Epidermal melanocyte (primary cell): ENCODE results near the gene RPS4Y1.

Experiments used
- DNase-seq: peaks from one replicate; pipeline ENCODE4 v3.0.0; 2011; ENCODE audit warnings: low spot score; ENCODE audit not compliant: insufficient read length

RPS4Y1 gene

DNA sequence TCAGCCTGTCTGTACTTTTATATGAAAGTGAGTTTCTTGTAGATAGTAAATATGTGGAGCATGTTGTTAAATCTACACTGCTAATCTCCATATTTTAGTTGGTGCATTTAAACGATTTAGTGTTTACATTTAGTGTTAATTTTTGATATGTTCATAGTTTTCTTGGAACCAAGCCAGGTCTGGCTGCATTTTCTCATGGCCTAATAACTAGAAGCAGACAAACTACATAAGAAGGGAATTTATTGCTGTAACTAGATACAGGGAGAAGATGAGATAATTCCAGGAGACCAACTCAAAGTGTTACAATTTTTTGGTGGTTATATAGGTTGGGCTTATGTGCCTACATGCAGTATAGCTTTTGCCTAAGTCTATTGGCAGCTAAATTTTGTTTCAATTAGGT is 32.8 kb downstream of the RPS4Y1 start:
- DNase-seq: no peak

DNA sequence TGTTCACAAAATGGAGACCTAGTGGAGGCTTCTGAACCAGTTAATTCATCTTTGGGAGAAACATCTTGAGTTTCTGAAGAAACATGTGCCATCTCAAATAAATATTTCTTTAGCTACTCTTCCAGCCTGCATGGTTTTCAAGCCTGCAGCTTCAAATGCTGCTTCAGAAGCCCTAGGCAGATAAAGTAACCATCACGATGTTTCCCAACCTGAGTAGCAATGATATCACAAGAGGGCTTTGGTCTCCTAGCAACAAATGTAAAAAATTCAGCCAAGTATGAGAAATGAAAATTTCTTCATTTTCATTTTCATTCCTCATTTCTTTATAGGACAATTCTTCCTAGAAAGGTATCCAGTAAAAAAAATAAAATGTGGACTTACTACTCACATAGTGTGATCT is 42.2 kb downstream of the RPS4Y1 start:
- DNase-seq: no peak

DNA sequence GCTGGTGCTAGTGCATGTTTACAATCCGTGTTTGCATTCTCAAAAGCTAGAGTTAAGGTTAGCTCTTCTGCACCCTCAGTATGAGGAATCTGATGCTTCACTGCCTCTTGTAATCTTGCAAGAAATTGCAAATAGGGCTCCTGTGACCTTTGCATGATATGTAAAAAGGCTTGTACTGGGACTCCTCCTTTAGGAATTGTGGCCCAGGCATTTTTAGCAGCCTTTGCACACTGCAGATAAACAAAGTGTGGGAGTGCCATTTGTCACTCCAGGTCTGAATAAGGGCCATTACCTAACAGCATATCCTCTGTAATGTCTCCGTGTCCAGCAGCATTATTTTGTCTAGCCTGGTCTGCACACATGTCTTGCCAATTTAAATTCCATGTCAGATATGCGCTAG is 44.5 kb downstream of the RPS4Y1 start:
- DNase-seq: no peak

DNA sequence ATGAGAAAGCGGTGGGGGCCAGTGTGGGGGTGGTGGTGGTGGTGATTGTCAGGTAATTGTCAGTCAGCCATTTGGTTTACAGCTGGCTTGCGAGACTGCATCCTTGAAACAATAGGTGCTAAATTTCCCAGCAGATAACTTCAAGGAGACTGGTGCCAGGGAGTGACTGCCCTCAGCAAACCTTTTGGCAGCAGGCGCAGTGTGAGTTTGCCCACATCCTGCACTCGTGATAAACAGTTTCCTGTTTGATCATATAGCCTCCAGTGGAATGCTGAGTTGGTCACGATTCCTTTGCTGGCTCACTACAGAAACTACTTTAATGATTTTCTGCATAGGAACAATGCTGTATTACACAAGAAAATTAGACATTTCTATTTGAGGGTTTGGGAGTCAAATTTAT is 46.0 kb downstream of the RPS4Y1 start:
- DNase-seq: no peak

DNA sequence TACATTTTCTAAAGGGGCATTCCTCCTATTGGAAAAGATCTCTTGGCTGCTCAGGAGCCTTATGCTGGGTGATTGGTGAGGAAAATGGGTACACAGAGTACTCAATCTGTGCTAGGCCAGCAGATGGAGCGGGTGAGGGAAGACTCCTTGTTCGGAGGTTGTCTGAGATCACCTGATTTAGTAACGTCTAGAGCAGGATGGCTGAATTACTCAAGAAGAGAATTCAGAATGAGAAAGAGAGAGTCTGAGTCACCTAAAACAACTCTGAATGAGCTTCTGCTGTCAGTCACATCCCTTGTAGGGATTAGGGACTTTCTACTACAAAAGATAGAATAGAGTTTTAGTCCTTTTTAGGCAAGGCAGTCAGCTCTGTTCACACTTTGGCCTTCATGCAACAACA is 46.6 kb downstream of the RPS4Y1 start:
- DNase-seq: no peak

DNA sequence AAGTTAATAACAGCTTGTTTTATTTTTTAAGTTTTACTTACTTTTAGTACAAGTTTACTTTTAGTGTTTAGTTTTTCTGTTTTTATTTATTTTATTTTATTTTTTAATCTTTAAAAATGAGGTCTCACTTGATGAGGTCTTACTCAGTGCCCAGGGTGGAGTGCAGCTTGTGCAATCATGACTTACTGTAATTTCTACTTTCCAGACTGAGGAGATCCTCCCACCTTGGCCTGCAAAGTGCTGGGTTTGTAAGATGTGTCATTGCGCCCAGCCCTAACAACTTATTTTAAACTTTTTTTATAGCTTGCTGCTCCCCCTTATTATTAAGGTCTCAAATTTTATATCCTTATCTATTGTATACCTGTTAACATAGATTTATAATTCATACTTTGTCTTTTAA is 52.1 kb downstream of the RPS4Y1 start:
- DNase-seq: no peak

DNA sequence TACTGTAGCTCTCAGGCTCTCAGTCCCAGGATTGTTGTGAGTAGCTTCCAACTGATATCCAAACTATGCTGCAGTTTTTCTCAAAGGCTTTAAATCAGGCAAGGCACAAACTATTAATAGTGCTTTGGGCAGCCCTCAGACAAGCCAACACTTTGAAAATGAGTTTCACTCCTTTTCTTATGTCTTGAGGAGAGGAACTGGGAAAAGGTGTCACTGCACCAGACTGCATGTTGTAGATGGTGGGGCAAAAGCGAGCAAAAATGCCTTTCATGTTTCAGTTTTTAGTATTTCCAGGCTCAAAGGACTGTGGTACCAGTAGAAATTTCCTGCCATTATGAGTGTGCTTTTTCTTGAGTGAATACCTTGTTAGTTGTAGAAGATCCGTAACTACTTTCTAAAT is 54.6 kb downstream of the RPS4Y1 start:
- DNase-seq: no peak

DNA sequence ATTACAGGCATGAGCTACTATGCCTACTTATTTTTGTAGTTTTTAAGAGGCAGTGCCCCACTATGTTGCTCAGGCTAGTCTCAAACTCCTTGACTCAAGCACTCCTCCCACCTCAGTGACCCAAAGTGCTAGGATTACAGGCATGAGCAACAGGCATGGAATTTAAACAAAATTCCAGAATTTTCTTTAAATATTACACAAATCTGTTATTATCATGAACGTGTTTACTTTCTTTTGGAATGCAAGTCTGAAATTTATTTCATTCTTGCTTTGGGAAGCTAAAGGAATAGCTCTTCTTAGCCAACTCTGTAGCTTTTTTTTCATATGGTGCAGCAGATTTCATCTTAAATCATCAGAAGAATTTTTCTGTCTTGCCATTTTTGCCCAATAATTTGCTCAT is 66.0 kb downstream of the RPS4Y1 start:
- no peak for DNase-seq

DNA sequence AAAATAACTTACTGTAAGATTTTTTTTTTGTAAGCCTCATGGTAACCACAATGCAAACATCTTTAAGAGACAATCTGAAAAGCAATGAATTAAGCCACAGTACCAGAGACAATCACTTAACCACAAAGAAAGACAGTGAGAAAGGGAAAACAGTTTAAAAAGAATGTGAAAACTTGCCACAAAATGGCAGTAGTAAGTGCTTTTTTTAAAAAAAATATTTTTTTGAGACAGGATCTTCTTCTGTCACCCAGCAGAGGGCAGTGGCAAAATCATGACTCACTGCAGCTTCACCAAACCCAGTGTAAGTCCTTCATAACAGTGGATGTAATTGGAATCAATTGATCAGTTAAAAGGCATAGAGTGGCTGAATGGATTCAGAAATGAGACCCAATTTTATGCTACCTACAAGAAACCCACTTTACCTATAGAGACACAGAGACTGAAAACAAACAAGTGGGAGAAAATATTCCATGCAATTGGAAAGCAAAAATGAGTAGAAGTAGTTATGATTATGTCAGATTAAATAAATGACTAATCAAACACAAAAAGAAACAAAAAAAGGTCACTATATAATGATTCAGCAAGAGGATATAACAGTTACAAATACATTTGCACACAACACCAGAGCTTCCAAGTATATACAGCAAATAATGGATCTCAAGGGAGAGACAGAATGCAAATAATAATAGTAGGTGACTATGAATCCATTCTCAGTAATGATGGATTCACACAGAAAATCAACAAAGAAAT is 71.8 kb downstream of the RPS4Y1 start:
- DNase-seq: peak; percentile 18
